Endodermal cell (in vitro differentiated cells): ENCODE data around the gene GAL3ST3. TPM values are rescaled to one million over a fixed set of nuclear protein-coding genes. Genes with fewer than 3 reads are reported as not detected.
A peak's percentile ranks its signal among the peaks of the same experiment; 100 is the strongest.
"Not testable (repeated sequence)": the region's sequence is repeated elsewhere in the genome, so short reads cannot be mapped to it uniquely, and the experiment has no call there.

ENCODE experiments used
- DNase-seq: peaks from one replicate; pipeline ENCODE4 v3.0.0-alpha.2; 2017
- H3K27ac ChIP-seq: 2 replicates; pipeline ENCODE4 v1.5.1; 2013; ENCODE audit warnings: mild to moderate bottlenecking, low read depth, low read length, moderate library complexity
- H3K27me3 ChIP-seq: 2 replicates; pipeline ENCODE4 v1.6.1; 2013; ENCODE audit warnings: mild to moderate bottlenecking, low read length, moderate library complexity; ENCODE audit not compliant: insufficient read depth, control insufficient read depth, poor library complexity, severe bottlenecking
- H3K36me3 ChIP-seq: 2 replicates; pipeline ENCODE4 v1.7.0; 2013; ENCODE audit warnings: mild to moderate bottlenecking, low read length, moderate library complexity; ENCODE audit not compliant: control insufficient read depth, insufficient read depth
- H3K4me1 ChIP-seq: one replicate; pipeline ENCODE4 v1.7.0; 2013; ENCODE audit warnings: low read length; ENCODE audit not compliant: control insufficient read depth, insufficient read depth
- H3K4me3 ChIP-seq: 2 replicates; pipeline ENCODE4 v1.5.1; 2013; ENCODE audit warnings: mild to moderate bottlenecking, low read length, moderate library complexity
- H3K9ac ChIP-seq: 2 replicates; pipeline ENCODE4 v1.6.1; 2013; ENCODE audit warnings: mild to moderate bottlenecking, low read length, moderate library complexity; ENCODE audit not compliant: poor library complexity, severe bottlenecking; ENCODE audit errors: extremely low read depth
- H3K9me3 ChIP-seq: 2 replicates; pipeline ENCODE4 v1.6.1; 2013; ENCODE audit warnings: mild to moderate bottlenecking, low read length, moderate library complexity; ENCODE audit not compliant: control insufficient read depth
- H3K27ac Mint-ChIP-seq: 2 replicates; pipeline ENCODE4 v1.8.0; 2020; ENCODE audit warnings: mixed read lengths
- H3K27me3 Mint-ChIP-seq: 2 replicates; pipeline ENCODE4 v1.8.0; 2021; ENCODE audit warnings: mild to moderate bottlenecking, mixed read lengths; ENCODE audit not compliant: insufficient read depth
- H3K36me3 Mint-ChIP-seq: 2 replicates; pipeline ENCODE4 v1.8.0; 2020; ENCODE audit warnings: low read depth, mixed read lengths
- H3K4me1 Mint-ChIP-seq: 2 replicates; pipeline ENCODE4 v1.8.0; 2020; ENCODE audit warnings: mixed read lengths
- H3K4me3 Mint-ChIP-seq: 2 replicates; pipeline ENCODE4 v1.8.0; 2020; ENCODE audit warnings: mild to moderate bottlenecking, moderate library complexity, mixed read lengths
- H3K9me3 Mint-ChIP-seq: 2 replicates; pipeline ENCODE4 v1.8.0; 2020; ENCODE audit warnings: mild to moderate bottlenecking, mixed read lengths
- whole genome bisulfite sequencing, 2 experiments: methylation state at CpG; one replicate each; pipeline versions ENCODE4 v1.1.5 to v1.1.7; 2013; ENCODE audit warnings: missing lambda C conversion rate in 2 of 2, mixed read lengths in 1 of 2; ENCODE audit not compliant: insufficient coverage in 1 of 2, insufficient read length in 1 of 2; 5-methylcytosine and 5-hydroxymethylcytosine counted together
- total RNA-seq, 2 donors: library from RNA; stranded (reverse); fragmentation: NEBNext Ultra II Directional in 1 of 2; extraction: Animal tissue kit (Norgen Biotek cat#: 25700) in 1 of 2; gene quantifications; 2 replicates in 1 of 2; 3 replicates in 1 of 2; pipeline ENCODE4 v1.2.1, GENCODE V29; 2021
- TF ChIP-seq, protein P1 (sequence below): fragments of 200-600 bp; sonication (generic); conservative IDR thresholded peaks from 2 replicates; pipeline ENCODE4 v1.5.0; 2021; ENCODE audit warnings: antibody characterized with exemption, mild to moderate bottlenecking

GAL3ST3 gene
- total RNA-seq, 2 donors from 2014 or later: 7.4 to 11.2 TPM

GRCh38 chr11:66080055-66080817, 31.3 kb upstream of the GAL3ST3 start:
- H3K4me3 Mint-ChIP-seq: no peak overlapping the region

DNA sequence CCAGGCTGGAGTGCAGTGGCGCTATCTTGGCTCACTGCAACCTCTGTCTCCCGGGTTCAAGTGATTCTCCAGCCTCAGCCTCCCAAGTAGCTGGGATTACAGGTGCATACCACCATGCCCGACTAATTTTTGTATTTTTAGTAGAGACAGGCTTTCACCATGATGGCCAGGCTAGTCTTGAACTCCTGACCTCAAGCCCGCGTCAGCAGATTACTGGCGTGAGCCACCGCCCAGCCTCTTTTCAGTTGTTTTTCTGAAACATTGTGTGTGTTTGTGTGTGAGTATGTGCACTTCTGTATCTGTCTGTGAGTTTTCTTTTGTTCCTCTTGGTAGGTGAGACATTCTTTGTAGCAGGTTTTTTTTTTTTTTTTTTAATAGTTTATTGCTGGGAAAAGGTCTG, 30.0 kb upstream of the GAL3ST3 start:
- not testable (repeated sequence) for H3K27me3 ChIP-seq, H3K4me3 Mint-ChIP-seq, H3K4me1 ChIP-seq, H3K9me3 ChIP-seq, H3K27ac ChIP-seq, DNase-seq, H3K9ac ChIP-seq, H3K4me3 ChIP-seq, H3K9me3 Mint-ChIP-seq, H3K27me3 Mint-ChIP-seq
- H3K27ac Mint-ChIP-seq: peak overlapping the region; percentile 64
- peaks cover 39% of the 10 kb centered on the region for H3K4me1 Mint-ChIP-seq
- peaks cover 32% of the 10 kb centered on the region for H3K36me3 Mint-ChIP-seq
- peaks cover 44% of the 10 kb centered on the region for H3K36me3 ChIP-seq
- WGBS, 2 experiments: 96% methylated on average over 6 to 7 of the region's 7 CpGs

More at GRCh38 chr11:66080055-66080817, 31.3 kb upstream of the GAL3ST3 start:
- no peak overlapping the region for H3K4me3 ChIP-seq
- no peaks in the 10 kb centered on the region for H3K4me1 ChIP-seq
- Mint-ChIP-seq H3K9me3 (no peaks in the 10 kb centered on the region), H3K4me1 (peaks cover 49% of the 10 kb centered on the region), H3K27me3 (no peaks in the 10 kb centered on the region), H3K36me3 (peaks cover 22% of the 10 kb centered on the region), H3K27ac (no peak overlapping the region)
- no peak overlapping the region for H3K9ac ChIP-seq
- TF ChIP-seq, protein P1, sequence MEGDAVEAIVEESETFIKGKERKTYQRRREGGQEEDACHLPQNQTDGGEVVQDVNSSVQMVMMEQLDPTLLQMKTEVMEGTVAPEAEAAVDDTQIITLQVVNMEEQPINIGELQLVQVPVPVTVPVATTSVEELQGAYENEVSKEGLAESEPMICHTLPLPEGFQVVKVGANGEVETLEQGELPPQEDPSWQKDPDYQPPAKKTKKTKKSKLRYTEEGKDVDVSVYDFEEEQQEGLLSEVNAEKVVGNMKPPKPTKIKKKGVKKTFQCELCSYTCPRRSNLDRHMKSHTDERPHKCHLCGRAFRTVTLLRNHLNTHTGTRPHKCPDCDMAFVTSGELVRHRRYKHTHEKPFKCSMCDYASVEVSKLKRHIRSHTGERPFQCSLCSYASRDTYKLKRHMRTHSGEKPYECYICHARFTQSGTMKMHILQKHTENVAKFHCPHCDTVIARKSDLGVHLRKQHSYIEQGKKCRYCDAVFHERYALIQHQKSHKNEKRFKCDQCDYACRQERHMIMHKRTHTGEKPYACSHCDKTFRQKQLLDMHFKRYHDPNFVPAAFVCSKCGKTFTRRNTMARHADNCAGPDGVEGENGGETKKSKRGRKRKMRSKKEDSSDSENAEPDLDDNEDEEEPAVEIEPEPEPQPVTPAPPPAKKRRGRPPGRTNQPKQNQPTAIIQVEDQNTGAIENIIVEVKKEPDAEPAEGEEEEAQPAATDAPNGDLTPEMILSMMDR: no peak
- no peak overlapping the region for H3K27ac ChIP-seq
- 91 to 94% methylated on average over 7 to 8 of the region's 9 CpGs for WGBS, 2 experiments
- H3K9me3 ChIP-seq: no peaks in the 10 kb centered on the region
- H3K27me3 ChIP-seq: no peaks in the 10 kb centered on the region
- H3K36me3 ChIP-seq: peaks cover 34% of the 10 kb centered on the region
- no peak for DNase-seq

DNA sequence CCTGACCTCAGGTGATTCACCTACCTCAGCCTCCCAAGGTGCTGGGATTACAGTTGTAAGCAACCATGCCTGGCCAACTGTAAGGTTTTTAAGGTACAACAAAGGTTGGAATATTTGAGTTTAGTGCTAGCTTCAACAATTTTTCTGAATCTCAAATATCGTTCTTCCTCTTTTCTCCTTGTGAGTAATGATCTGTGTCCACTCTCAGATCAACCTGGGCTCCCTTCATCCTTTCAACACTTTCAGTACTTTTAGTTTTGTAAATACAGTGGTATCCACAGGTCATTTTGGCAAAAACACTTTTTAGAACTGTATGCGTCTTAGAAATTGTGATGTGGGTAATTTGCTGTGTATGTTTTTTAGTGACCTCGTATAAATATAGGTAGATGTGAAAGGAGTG, 29.0 kb upstream of the GAL3ST3 start:
- TF ChIP-seq, protein P1: no peak
- Histone ChIP-seq H3K27me3 (no peaks in the 10 kb centered on the region), H3K9me3 (no peaks in the 10 kb centered on the region), H3K4me3 (no peak overlapping the region), H3K9ac (no peak overlapping the region), H3K36me3 (peaks cover 48% of the 10 kb centered on the region), H3K4me1 (no peaks in the 10 kb centered on the region), H3K27ac (no peak overlapping the region)
- Mint-ChIP-seq H3K9me3 (no peaks in the 10 kb centered on the region), H3K27me3 (no peaks in the 10 kb centered on the region), H3K4me3 (no peak overlapping the region), H3K27ac (no peak overlapping the region), H3K36me3 (peaks cover 42% of the 10 kb centered on the region), H3K4me1 (peaks cover 29% of the 10 kb centered on the region)
- 92 to 99% methylated on average over 1 to 3 of the region's 3 CpGs for whole genome bisulfite sequencing, 2 experiments
- DNase-seq: no peak
